ENCODE results near the gene WIPF3. TPM values are rescaled to one million over a fixed set of nuclear protein-coding genes. Genes with fewer than 3 reads are reported as not detected.

The WIPF3 gene
- total RNA-seq, 6 donors from 2014 or later, result 0.34 to 1.3 (median 0.96) TPM; not detected in 2

DNA sequence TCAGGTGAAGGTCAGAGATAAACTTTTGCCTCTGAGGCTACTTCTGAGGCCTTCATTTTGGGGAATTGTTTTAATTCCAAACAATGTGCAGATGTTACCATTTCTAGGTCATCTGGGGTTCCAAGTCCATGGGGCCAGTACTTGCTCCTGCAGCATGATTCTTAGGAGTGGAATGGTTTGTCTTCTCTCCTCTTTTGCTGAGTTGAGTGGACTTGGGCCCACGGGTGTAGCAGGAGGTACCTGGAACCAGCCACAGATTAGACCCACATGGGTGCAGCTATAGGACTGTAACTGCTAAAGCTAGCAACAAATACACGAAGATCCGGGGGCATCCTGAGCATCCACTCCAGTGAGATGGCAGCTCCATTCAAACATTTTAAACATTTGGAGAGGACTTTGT lies 41.6 kb downstream of the WIPF3 start:
- Histone ChIP-seq H3K9me3 (no peaks in the 10 kb centered on the region), H3K27ac (no peak overlapping the region), H3K36me3 (no peaks in the 10 kb centered on the region), H3K4me1 (peaks cover 0 to 3% (median 0%) of the 10 kb centered on the region in 4 donors), H3K27me3 (no peaks in the 10 kb centered on the region), H3K4me3 (no peak overlapping the region)
- no peak for DNase-seq
- TF ChIP-seq EP300 (IDR thresholded peaks at IDR 0.05) (no peak), POLR2A (IDR thresholded peaks at IDR 0.05) (no peak), POLR2AphosphoS5 (IDR thresholded peaks at IDR 0.05) (no peak)
- TF ChIP-seq, protein P1, sequence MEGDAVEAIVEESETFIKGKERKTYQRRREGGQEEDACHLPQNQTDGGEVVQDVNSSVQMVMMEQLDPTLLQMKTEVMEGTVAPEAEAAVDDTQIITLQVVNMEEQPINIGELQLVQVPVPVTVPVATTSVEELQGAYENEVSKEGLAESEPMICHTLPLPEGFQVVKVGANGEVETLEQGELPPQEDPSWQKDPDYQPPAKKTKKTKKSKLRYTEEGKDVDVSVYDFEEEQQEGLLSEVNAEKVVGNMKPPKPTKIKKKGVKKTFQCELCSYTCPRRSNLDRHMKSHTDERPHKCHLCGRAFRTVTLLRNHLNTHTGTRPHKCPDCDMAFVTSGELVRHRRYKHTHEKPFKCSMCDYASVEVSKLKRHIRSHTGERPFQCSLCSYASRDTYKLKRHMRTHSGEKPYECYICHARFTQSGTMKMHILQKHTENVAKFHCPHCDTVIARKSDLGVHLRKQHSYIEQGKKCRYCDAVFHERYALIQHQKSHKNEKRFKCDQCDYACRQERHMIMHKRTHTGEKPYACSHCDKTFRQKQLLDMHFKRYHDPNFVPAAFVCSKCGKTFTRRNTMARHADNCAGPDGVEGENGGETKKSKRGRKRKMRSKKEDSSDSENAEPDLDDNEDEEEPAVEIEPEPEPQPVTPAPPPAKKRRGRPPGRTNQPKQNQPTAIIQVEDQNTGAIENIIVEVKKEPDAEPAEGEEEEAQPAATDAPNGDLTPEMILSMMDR (IDR thresholded peaks at IDR 0.05), result no peak
- WGBS, 2 donors, result 79 to 81% methylated on average over 3 of the region's 3 CpGs
- no peak for ATAC-seq (ENCODE audit: low FRiP score in 2 of 2)

DNA sequence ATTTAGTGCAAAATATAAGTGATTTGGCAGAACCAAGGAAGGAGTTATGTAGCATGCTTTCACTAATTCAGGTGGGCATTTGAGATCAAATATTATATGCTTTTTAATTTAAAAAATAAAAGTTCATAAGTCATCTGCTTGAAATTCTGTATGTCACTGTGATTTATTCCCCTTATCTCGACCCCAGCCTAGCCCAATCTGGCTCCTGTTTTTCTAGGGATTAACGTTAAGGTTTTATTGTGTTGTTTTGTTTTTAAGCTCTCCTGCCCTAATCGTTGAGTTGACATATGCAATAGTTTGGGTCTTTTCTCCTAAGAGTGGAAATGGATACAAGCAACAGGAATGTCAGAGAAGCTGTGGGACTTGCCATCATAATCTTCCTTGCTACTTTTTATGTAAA lies 42.6 kb downstream of the WIPF3 start:
- H3K4me1 ChIP-seq, result no peaks in the 10 kb centered on the region
- H3K4me3 ChIP-seq, result no peak overlapping the region
- H3K27ac ChIP-seq, result no peak overlapping the region
- ATAC-seq (ENCODE audit: low FRiP score in 2 of 2) (no peak), DNase-seq (no peak)
- TF ChIP-seq POLR2A (IDR thresholded peaks at IDR 0.05) (no peak), EP300 (IDR thresholded peaks at IDR 0.05) (no peak), POLR2AphosphoS5 (IDR thresholded peaks at IDR 0.05) (no peak)
- TF ChIP-seq, protein P1 (IDR thresholded peaks at IDR 0.05), result no peak
- H3K9me3 ChIP-seq, result no peaks in the 10 kb centered on the region
- no peaks in the 10 kb centered on the region for H3K27me3 ChIP-seq
- 75 to 77% methylated on average over 3 of the region's 3 CpGs for WGBS, 2 donors
- H3K36me3 ChIP-seq, result no peaks in the 10 kb centered on the region

DNA sequence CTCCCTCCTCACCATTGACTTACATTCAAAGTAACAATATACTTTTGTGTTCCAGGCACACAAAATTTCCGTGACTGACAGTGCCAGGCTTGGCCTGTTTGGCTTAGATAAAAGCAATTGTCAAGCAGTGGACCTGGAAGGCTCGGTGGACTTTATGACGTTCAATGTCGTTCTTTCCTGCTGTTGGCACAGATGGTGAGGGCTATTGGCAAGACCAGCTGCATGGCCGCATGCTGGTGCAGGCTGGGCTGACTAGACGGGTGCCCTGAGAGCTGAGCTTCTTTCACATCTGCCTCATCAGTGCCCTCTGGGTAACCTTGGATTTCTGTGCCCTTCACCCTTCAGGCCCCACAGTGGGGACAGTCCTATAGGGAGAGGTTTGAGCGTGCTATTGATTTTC lies 45.2 kb downstream of the WIPF3 start:
- no peaks in the 10 kb centered on the region for H3K27me3 ChIP-seq
- DNase-seq (no peak), ATAC-seq (ENCODE audit: low FRiP score in 2 of 2) (no peak)
- H3K36me3 ChIP-seq, result no peaks in the 10 kb centered on the region
- peaks cover 0 to 6% (median 3%) of the 10 kb centered on the region in 4 donors for H3K4me1 ChIP-seq
- no peak overlapping the region for H3K4me3 ChIP-seq
- 82 to 89% methylated on average over 6 to 7 of the region's 7 CpGs for WGBS, 2 donors
- H3K27ac ChIP-seq, result no peak overlapping the region
- no peak for TF ChIP-seq POLR2AphosphoS5 (IDR thresholded peaks at IDR 0.05)
- no peak for TF ChIP-seq EP300 (IDR thresholded peaks at IDR 0.05)
- TF ChIP-seq POLR2A (IDR thresholded peaks at IDR 0.05), result no peak
- TF ChIP-seq, protein P1 (IDR thresholded peaks at IDR 0.05), result no peak
- no peaks in the 10 kb centered on the region for H3K9me3 ChIP-seq

DNA sequence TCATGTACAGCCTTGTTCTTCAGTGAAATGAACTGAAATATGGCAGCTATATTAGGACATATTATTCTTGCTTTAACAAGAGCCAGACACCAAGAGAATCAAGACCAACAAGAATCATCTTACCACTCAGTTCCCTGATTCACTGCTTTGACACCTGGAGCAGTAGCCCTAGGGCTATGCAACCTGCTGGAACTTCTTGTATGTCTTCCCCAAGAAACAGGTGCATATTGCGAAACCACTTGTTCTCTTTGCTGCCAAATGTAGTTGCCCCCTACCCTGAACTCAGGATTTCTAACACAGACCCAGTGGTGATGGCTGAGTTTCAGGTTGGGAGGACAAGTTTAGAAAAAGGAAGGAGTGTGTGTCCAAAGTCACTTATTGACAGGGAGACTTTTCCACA lies 46.1 kb downstream of the WIPF3 start:
- Histone ChIP-seq H3K27ac (no peak overlapping the region), H3K4me1 (peaks cover 0 to 6% (median 3%) of the 10 kb centered on the region in 4 donors), H3K4me3 (no peak overlapping the region), H3K36me3 (no peaks in the 10 kb centered on the region), H3K9me3 (no peaks in the 10 kb centered on the region), H3K27me3 (no peaks in the 10 kb centered on the region)
- DNase-seq (no peak), ATAC-seq (ENCODE audit: low FRiP score in 2 of 2) (no peak)
- no peak for TF ChIP-seq POLR2A (IDR thresholded peaks at IDR 0.05)
- TF ChIP-seq, protein P1 (IDR thresholded peaks at IDR 0.05), result no peak
- 93 to 100% methylated on average over 1 of the region's 1 CpG for WGBS, 2 donors

DNA sequence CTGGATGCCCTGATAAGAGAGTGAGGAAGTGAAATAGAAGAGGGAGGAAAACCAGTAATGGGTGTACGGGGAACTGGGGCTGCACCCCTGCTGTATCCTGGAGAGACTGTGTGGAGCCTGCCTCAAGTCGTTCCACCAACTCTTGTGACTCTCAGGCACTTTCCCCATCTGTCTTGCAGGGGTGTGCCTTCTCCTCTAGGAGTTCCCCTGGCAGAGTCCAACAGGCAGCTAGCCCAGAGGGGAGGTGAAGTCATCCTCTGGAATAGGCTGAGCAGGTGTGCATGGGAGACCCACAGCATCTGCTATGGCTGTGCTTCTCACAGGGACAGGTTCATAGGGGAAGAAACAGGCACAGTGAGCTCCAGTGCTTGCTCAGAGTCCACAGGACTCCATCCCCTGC lies 46.8 kb downstream of the WIPF3 start:
- TF ChIP-seq EP300 (IDR thresholded peaks at IDR 0.05) (no peak), POLR2AphosphoS5 (IDR thresholded peaks at IDR 0.05) (no peak), POLR2A (IDR thresholded peaks at IDR 0.05) (no peak)
- TF ChIP-seq, protein P1 (IDR thresholded peaks at IDR 0.05), result no peak
- Histone ChIP-seq H3K36me3 (no peaks in the 10 kb centered on the region), H3K4me1 (peaks cover 0 to 6% (median 3%) of the 10 kb centered on the region in 4 donors), H3K9me3 (no peaks in the 10 kb centered on the region), H3K27ac (no peak overlapping the region), H3K4me3 (no peak overlapping the region), H3K27me3 (no peaks in the 10 kb centered on the region)
- DNase-seq (no peak), ATAC-seq (ENCODE audit: low FRiP score in 2 of 2) (peak in 1 of 2 donors; percentile 33)
- WGBS, 2 donors, result 31 to 43% methylated on average over 2 of the region's 2 CpGs

Measured in upper lobe of left lung (tissue), 6 donors.